Measurements from ENCODE around the gene ATG7. TPM values are rescaled to one million over a fixed set of nuclear protein-coding genes. Genes with fewer than 3 reads are reported as not detected.
"Not testable (repeated sequence)": the region's sequence is repeated elsewhere in the genome, so short reads cannot be mapped to it uniquely, and the experiment has no call there.

ATG7 gene
- total RNA-seq, 1 donor from 2014 or later, result 23.0 TPM

DNA sequence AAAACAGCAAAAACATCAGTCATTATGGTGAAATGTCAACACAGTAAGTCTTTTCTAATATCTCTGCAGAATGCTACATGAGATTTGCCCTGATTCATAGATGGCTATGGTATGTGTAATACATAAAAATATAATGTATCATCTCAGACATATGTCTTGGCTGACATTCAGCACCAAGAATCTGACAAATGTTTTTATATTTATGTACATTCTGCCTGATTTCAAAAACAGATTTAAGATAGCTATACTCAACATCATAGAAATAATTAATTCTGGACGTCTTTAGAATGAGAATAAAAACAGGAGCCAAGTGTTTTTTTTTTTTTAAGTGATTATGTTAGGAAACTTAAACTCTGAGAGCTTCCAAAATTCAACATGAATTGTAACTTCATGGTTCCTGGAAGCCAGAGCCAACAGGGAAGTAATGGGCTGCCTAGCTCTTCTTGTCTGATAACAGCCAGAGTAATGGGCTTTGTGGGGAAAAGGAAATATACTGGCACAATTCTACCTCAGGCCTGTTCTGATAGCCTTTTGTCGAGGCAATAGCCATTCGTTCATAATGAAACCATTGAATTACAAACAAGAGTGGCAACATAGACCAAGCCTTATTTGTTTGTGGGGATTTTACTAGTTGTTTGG is 187.1 kb downstream of the ATG7 start:
- DNase-seq, result no peak
- H3K27ac Mint-ChIP-seq (ENCODE audit: unreplicated experiment), result no peak overlapping the region
- H3K36me3 Mint-ChIP-seq (ENCODE audit: unreplicated experiment), result peaks cover 3% of the 10 kb centered on the region
- peaks cover 2% of the 10 kb centered on the region for H3K9me3 Mint-ChIP-seq (ENCODE audit: unreplicated experiment)
- H3K4me3 Mint-ChIP-seq (ENCODE audit: unreplicated experiment), result no peak overlapping the region
- peaks cover 12% of the 10 kb centered on the region for H3K4me1 Mint-ChIP-seq (ENCODE audit: low read depth, unreplicated experiment)
- no peak for TF ChIP-seq CTCF (IDR thresholded peaks at IDR 0.05; ENCODE audit: partially characterized antibody, unreplicated experiment)
- H3K27me3 Mint-ChIP-seq (ENCODE audit: unreplicated experiment), result peaks cover 1% of the 10 kb centered on the region

- Mint-ChIP-seq H3K27me3 (ENCODE audit: unreplicated experiment) (peaks cover 1% of the 10 kb centered on the region), H3K9me3 (ENCODE audit: unreplicated experiment) (peaks cover 2% of the 10 kb centered on the region), H3K27ac (ENCODE audit: unreplicated experiment) (no peak overlapping the region), H3K4me3 (ENCODE audit: unreplicated experiment) (no peak overlapping the region), H3K4me1 (ENCODE audit: low read depth, unreplicated experiment) (peaks cover 11% of the 10 kb centered on the region), H3K36me3 (ENCODE audit: unreplicated experiment) (peaks cover 3% of the 10 kb centered on the region)
- TF ChIP-seq CTCF (IDR thresholded peaks at IDR 0.05; ENCODE audit: partially characterized antibody, unreplicated experiment), result no peak
- no peak for DNase-seq
These were observed 189.0 kb downstream of the ATG7 start for GRCh38 chr3:11461226-11461625.

GRCh38 chr3:11462673-11463072 is 190.5 kb downstream of the ATG7 start:
- DNase-seq; H3K27me3 Mint-ChIP-seq (ENCODE audit: unreplicated experiment): not testable (repeated sequence)

GRCh38 chr3:11463591-11463990 is 191.4 kb downstream of the ATG7 start:
- Mint-ChIP-seq H3K4me1 (ENCODE audit: low read depth, unreplicated experiment) (no peaks in the 10 kb centered on the region), H3K36me3 (ENCODE audit: unreplicated experiment) (peaks cover 3% of the 10 kb centered on the region), H3K9me3 (ENCODE audit: unreplicated experiment) (peaks cover 2% of the 10 kb centered on the region), H3K27ac (ENCODE audit: unreplicated experiment) (no peak overlapping the region), H3K4me3 (ENCODE audit: unreplicated experiment) (no peak overlapping the region), H3K27me3 (ENCODE audit: unreplicated experiment) (peaks cover 1% of the 10 kb centered on the region)
- DNase-seq, result no peak
- no peak for TF ChIP-seq CTCF (IDR thresholded peaks at IDR 0.05; ENCODE audit: partially characterized antibody, unreplicated experiment)

More at GRCh38 chr3:11462673-11463072, 190.5 kb downstream of the ATG7 start:
- H3K36me3 Mint-ChIP-seq (ENCODE audit: unreplicated experiment); H3K4me1 Mint-ChIP-seq (ENCODE audit: low read depth, unreplicated experiment); H3K27ac Mint-ChIP-seq (ENCODE audit: unreplicated experiment); H3K4me3 Mint-ChIP-seq (ENCODE audit: unreplicated experiment); H3K9me3 Mint-ChIP-seq (ENCODE audit: unreplicated experiment): not testable (repeated sequence)

DNA sequence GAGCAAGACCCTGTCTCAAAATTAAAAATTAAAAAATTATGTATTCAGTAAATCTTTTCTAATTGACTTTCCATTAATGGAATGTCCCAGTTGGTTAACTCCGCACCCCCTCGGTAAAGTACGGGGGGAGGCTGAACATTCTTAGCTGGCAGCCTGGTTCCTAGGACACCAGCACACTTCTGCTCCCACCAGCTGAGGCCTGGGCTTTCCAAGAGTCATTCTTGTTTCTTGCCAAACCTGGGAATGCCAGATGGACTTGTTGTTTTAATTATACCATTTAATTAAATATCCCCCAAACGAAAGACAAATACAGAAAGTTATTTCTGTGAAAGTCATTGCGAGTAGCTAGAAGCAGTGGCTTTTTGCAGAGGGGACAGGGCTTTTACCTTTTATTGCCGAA is 192.2 kb downstream of the ATG7 start:
- Mint-ChIP-seq H3K4me3 (ENCODE audit: unreplicated experiment) (no peak overlapping the region), H3K27ac (ENCODE audit: unreplicated experiment) (no peak overlapping the region), H3K36me3 (ENCODE audit: unreplicated experiment) (peaks cover 3% of the 10 kb centered on the region), H3K4me1 (ENCODE audit: low read depth, unreplicated experiment) (no peaks in the 10 kb centered on the region), H3K9me3 (ENCODE audit: unreplicated experiment) (peaks cover 2% of the 10 kb centered on the region), H3K27me3 (ENCODE audit: unreplicated experiment) (peaks cover 1% of the 10 kb centered on the region)
- TF ChIP-seq CTCF (IDR thresholded peaks at IDR 0.05; ENCODE audit: partially characterized antibody, unreplicated experiment), result no peak
- no peak for DNase-seq
